GM23338 (cell line): ENCODE measurements around the gene SGPP1. TPM values are rescaled to one million over a fixed set of nuclear protein-coding genes. Genes with fewer than 3 reads are reported as not detected.
"Not testable (repeated sequence)": the region's sequence is repeated elsewhere in the genome, so short reads cannot be mapped to it uniquely, and the experiment has no call there.

Source experiments
- ATAC-seq: fragments of 200-7000 bp; cut with Tn5 transposase; 3 replicates; pipeline ENCODE4 v1.9.1; 2020
- DNase-seq: peaks from one replicate; pipeline ENCODE4 v3.0.0-alpha.2; 2015; ENCODE audit warnings: low spot score
- H2AFZ ChIP-seq: fragments of 200-600 bp; sonication (generic); 2 replicates; pipeline ENCODE4 v1.8.0; 2016; ENCODE audit warnings: antibody characterized with exemption, mild to moderate bottlenecking, moderate library complexity
- H3F3A ChIP-seq: fragments of 200-600 bp; sonication (generic); replicated peaks from 2 replicates; pipeline ENCODE4 v1.8.0; 2017; ENCODE audit warnings: antibody characterized with exemption, mixed run types, low read depth
- H3K27ac ChIP-seq: fragments of 200-600 bp; sonication (generic); 2 replicates; pipeline ENCODE4 v1.6.1; 2016; ENCODE audit warnings: low read depth
- H3K27me3 ChIP-seq: fragments of 200-600 bp; sonication (generic); 2 replicates; pipeline ENCODE4 v1.8.0; 2016; ENCODE audit warnings: mild to moderate bottlenecking, mixed run types, moderate library complexity; ENCODE audit not compliant: insufficient read depth
- H3K36me3 ChIP-seq: fragments of 200-600 bp; sonication (generic); 2 replicates; pipeline ENCODE4 v1.8.0; 2016; ENCODE audit warnings: mild to moderate bottlenecking; ENCODE audit not compliant: insufficient read depth
- H3K4me1 ChIP-seq: fragments of 200-600 bp; sonication (generic); 2 replicates; pipeline ENCODE4 v1.8.0; 2016; ENCODE audit warnings: mild to moderate bottlenecking, moderate library complexity; ENCODE audit not compliant: insufficient read depth
- H3K4me2 ChIP-seq: fragments of 200-600 bp; sonication (generic); 2 replicates; pipeline ENCODE4 v1.7.1; 2017; ENCODE audit warnings: mixed run types
- H3K4me3 ChIP-seq: fragments of 200-600 bp; sonication (generic); 2 replicates; pipeline ENCODE4 v1.6.1; 2016; ENCODE audit warnings: mixed run types
- H3K79me2 ChIP-seq: fragments of 200-600 bp; sonication (generic); replicated peaks from 2 replicates; pipeline ENCODE4 v1.8.0; 2017; ENCODE audit warnings: mild to moderate bottlenecking; ENCODE audit not compliant: insufficient read depth
- H3K9me2 ChIP-seq: fragments of 200-600 bp; sonication (generic); 2 replicates; pipeline ENCODE4 v1.8.0; 2017; ENCODE audit not compliant: insufficient read depth
- H4K20me1 ChIP-seq: fragments of 200-600 bp; sonication (generic); replicated peaks from 2 replicates; pipeline ENCODE4 v1.8.0; 2017; ENCODE audit warnings: mild to moderate bottlenecking; ENCODE audit not compliant: insufficient read depth
- H3K27ac Mint-ChIP-seq: 2 replicates; pipeline ENCODE4 v1.8.0; 2020; ENCODE audit warnings: inconsistent platforms, mild to moderate bottlenecking, moderate library complexity, mixed read lengths
- H3K27me3 Mint-ChIP-seq: 3 replicates; pipeline ENCODE4 v1.8.0; 2022; ENCODE audit warnings: low read depth, mild to moderate bottlenecking, moderate library complexity, mixed read lengths, inconsistent platforms; ENCODE audit not compliant: insufficient read depth, poor library complexity
- H3K36me3 Mint-ChIP-seq: 3 replicates; pipeline ENCODE4 v1.8.0; 2021; ENCODE audit warnings: low read depth, mild to moderate bottlenecking, inconsistent platforms, moderate library complexity, mixed read lengths
- H3K4me1 Mint-ChIP-seq: 3 replicates; pipeline ENCODE4 v1.8.0; 2020; ENCODE audit warnings: mild to moderate bottlenecking, inconsistent platforms, mixed read lengths
- H3K4me3 Mint-ChIP-seq: 3 replicates; pipeline ENCODE4 v1.8.0; 2021; ENCODE audit warnings: moderate library complexity, mild to moderate bottlenecking, inconsistent platforms, mixed read lengths
- H3K9me3 Mint-ChIP-seq: 3 replicates; pipeline ENCODE4 v1.8.0; 2020; ENCODE audit warnings: moderate library complexity, mild to moderate bottlenecking, inconsistent platforms, mixed read lengths
- CREB1 ChIP-seq: fragments of 250-450 bp; sonication (Bioruptor Pico); IDR thresholded peaks from 2 replicates; pipeline ENCODE4 v1.5.0; 2020; ENCODE audit warnings: low read depth, mild to moderate bottlenecking, moderate library complexity
- EZH2phosphoT487 ChIP-seq: fragments of 200-600 bp; sonication (generic); IDR thresholded peaks from one replicate; pipeline ENCODE4 v1.8.1; 2018; ENCODE audit warnings: antibody characterized with exemption; ENCODE audit not compliant: unreplicated experiment
- JUNB ChIP-seq: IDR thresholded peaks from one replicate; pipeline ENCODE4 v1.6.1; 2016; ENCODE audit warnings: antibody characterized with exemption; ENCODE audit not compliant: unreplicated experiment
- NANOG ChIP-seq: IDR thresholded peaks from 2 replicates; pipeline ENCODE4 v1.6.1; 2016; ENCODE audit warnings: antibody characterized with exemption, borderline replicate concordance
- POLR2AphosphoS5 ChIP-seq: IDR thresholded peaks from 2 replicates; pipeline ENCODE4 v1.6.1; 2016; ENCODE audit warnings: antibody characterized with exemption, low read depth
- STAT1 ChIP-seq: IDR thresholded peaks from one replicate; pipeline ENCODE4 v1.6.1; 2016; ENCODE audit warnings: antibody characterized with exemption; ENCODE audit not compliant: unreplicated experiment
- ZNF331 ChIP-seq: fragments of 250-450 bp; sonication (Bioruptor Pico); IDR thresholded peaks from 2 replicates; pipeline ENCODE4 v1.5.0; 2020; ENCODE audit warnings: low read depth, mild to moderate bottlenecking, moderate library complexity
- polyA plus RNA-seq: library from polyadenylated mRNA; unstranded; fragments of >200 nt; fragmentation: Nextera tagmentation; extraction: Ambion mirVana; gene quantifications from 2 replicates; pipeline ENCODE4 v1.2.1, GENCODE V29; 2016
- total RNA-seq: library from RNA; depleted of rRNA; stranded (reverse); fragments of >200 nt; shearing (Covaris generic); gene quantifications from 2 replicates; pipeline ENCODE4 v1.2.3, GENCODE V29; 2014
- TF ChIP-seq, protein P1 (sequence below): IDR thresholded peaks from 2 replicates; pipeline ENCODE4 v1.6.1; 2016; ENCODE audit warnings: antibody characterized with exemption
- TF ChIP-seq, protein P2 (sequence below): IDR thresholded peaks from one replicate; pipeline ENCODE4 v1.6.1; 2018; ENCODE audit warnings: antibody characterized with exemption; ENCODE audit not compliant: unreplicated experiment
- TF ChIP-seq, protein P3 (sequence below): fragments of 250-450 bp; sonication (Bioruptor Pico); IDR thresholded peaks from 2 replicates; pipeline ENCODE4 v1.5.0; 2020; ENCODE audit warnings: mild to moderate bottlenecking, moderate library complexity

SGPP1 gene
- total and polyA plus RNA-seq, 2 experiments from 2014 or later, result 4.2 to 11.1 TPM

DNA sequence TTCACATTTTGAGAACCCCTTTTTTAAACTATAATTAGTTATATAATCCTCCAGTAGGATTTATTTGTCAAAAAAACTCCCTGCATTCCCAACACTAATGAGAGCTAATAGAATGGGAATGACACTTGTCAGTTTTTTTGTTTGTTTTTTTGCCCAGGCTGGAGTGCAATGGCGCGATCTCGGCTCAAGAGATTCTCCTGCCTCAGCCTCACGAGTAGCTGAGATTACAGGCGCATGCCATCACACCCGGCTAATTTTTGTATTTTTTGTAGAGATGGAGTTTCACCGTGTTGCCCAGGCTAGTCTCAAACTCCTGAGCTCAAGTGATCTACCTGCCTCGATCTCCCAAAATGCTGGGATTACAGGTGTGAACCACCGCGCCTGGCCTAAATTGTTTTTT, 66.0 kb downstream of the SGPP1 start:
- not testable (repeated sequence) for H3K27ac ChIP-seq, ATAC-seq, H4K20me1 ChIP-seq, H3K9me3 Mint-ChIP-seq, H3K27me3 Mint-ChIP-seq, H3K9me2 ChIP-seq, H3K4me3 ChIP-seq, H3K79me2 ChIP-seq, H3K4me2 ChIP-seq, H3K36me3 Mint-ChIP-seq, DNase-seq, H3K27me3 ChIP-seq, H3K4me3 Mint-ChIP-seq, H3F3A ChIP-seq, H2AFZ ChIP-seq, H3K36me3 ChIP-seq, H3K4me1 ChIP-seq, H3K4me1 Mint-ChIP-seq, H3K27ac Mint-ChIP-seq

DNA sequence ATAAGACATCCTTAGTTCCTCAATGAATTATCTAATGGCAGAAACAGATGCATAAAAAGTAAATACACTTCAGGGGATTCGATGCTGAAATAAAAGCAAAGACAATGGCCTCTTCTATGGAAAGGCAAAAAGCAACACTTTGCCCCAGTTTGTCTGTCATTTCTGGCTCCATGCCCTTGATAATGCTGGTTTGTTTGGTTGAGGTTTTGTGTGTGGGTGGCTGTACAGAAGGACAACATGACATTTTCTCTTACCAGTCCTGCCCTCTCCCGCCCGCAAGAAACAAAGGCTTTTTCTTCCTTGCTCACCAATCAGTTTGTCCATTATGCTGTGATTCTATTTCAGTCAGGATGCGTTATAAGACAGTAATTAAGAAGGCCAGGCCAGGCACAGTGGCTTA, 68.1 kb downstream of the SGPP1 start:
- no peaks in the 10 kb centered on the region for H3K27me3 ChIP-seq
- H3K27ac ChIP-seq, result no peak overlapping the region
- H3K9me3 Mint-ChIP-seq, result peaks cover 4% of the 10 kb centered on the region; the same call in 2 of the 3 replicates
- H2AFZ ChIP-seq, result no peak overlapping the region
- no peaks in the 10 kb centered on the region for H3K4me1 ChIP-seq
- no peaks in the 10 kb centered on the region for H4K20me1 ChIP-seq
- H3K36me3 ChIP-seq, result no peaks in the 10 kb centered on the region
- no peaks in the 10 kb centered on the region for H3K27me3 Mint-ChIP-seq
- H3K36me3 Mint-ChIP-seq, result no peaks in the 10 kb centered on the region; the same call in 2 of the 3 replicates
- no peaks in the 10 kb centered on the region for H3K9me2 ChIP-seq
- no peak for ATAC-seq
- no peak overlapping the region for H3K4me3 ChIP-seq
- no peak overlapping the region for H3K4me3 Mint-ChIP-seq
- no peaks in the 10 kb centered on the region for H3K79me2 ChIP-seq
- H3K4me2 ChIP-seq, result no peak overlapping the region
- no peak for DNase-seq
- H3K27ac Mint-ChIP-seq, result no peak overlapping the region
- no peaks in the 10 kb centered on the region for H3F3A ChIP-seq
- H3K4me1 Mint-ChIP-seq, result no peaks in the 10 kb centered on the region
- no peak for TF ChIP-seq EZH2phosphoT487
- TF ChIP-seq STAT1, result no peak
- no peak for TF ChIP-seq JUNB
- no peak for TF ChIP-seq CREB1 (CRISPR knock-in tag)
- no peak for TF ChIP-seq POLR2AphosphoS5
- TF ChIP-seq, protein P1, sequence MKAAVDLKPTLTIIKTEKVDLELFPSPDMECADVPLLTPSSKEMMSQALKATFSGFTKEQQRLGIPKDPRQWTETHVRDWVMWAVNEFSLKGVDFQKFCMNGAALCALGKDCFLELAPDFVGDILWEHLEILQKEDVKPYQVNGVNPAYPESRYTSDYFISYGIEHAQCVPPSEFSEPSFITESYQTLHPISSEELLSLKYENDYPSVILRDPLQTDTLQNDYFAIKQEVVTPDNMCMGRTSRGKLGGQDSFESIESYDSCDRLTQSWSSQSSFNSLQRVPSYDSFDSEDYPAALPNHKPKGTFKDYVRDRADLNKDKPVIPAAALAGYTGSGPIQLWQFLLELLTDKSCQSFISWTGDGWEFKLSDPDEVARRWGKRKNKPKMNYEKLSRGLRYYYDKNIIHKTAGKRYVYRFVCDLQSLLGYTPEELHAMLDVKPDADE, result no peak
- no peak for TF ChIP-seq ZNF331 (CRISPR knock-in tag)
- TF ChIP-seq, protein P2, sequence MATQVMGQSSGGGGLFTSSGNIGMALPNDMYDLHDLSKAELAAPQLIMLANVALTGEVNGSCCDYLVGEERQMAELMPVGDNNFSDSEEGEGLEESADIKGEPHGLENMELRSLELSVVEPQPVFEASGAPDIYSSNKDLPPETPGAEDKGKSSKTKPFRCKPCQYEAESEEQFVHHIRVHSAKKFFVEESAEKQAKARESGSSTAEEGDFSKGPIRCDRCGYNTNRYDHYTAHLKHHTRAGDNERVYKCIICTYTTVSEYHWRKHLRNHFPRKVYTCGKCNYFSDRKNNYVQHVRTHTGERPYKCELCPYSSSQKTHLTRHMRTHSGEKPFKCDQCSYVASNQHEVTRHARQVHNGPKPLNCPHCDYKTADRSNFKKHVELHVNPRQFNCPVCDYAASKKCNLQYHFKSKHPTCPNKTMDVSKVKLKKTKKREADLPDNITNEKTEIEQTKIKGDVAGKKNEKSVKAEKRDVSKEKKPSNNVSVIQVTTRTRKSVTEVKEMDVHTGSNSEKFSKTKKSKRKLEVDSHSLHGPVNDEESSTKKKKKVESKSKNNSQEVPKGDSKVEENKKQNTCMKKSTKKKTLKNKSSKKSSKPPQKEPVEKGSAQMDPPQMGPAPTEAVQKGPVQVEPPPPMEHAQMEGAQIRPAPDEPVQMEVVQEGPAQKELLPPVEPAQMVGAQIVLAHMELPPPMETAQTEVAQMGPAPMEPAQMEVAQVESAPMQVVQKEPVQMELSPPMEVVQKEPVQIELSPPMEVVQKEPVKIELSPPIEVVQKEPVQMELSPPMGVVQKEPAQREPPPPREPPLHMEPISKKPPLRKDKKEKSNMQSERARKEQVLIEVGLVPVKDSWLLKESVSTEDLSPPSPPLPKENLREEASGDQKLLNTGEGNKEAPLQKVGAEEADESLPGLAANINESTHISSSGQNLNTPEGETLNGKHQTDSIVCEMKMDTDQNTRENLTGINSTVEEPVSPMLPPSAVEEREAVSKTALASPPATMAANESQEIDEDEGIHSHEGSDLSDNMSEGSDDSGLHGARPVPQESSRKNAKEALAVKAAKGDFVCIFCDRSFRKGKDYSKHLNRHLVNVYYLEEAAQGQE, result no peak
- TF ChIP-seq, protein P3, sequence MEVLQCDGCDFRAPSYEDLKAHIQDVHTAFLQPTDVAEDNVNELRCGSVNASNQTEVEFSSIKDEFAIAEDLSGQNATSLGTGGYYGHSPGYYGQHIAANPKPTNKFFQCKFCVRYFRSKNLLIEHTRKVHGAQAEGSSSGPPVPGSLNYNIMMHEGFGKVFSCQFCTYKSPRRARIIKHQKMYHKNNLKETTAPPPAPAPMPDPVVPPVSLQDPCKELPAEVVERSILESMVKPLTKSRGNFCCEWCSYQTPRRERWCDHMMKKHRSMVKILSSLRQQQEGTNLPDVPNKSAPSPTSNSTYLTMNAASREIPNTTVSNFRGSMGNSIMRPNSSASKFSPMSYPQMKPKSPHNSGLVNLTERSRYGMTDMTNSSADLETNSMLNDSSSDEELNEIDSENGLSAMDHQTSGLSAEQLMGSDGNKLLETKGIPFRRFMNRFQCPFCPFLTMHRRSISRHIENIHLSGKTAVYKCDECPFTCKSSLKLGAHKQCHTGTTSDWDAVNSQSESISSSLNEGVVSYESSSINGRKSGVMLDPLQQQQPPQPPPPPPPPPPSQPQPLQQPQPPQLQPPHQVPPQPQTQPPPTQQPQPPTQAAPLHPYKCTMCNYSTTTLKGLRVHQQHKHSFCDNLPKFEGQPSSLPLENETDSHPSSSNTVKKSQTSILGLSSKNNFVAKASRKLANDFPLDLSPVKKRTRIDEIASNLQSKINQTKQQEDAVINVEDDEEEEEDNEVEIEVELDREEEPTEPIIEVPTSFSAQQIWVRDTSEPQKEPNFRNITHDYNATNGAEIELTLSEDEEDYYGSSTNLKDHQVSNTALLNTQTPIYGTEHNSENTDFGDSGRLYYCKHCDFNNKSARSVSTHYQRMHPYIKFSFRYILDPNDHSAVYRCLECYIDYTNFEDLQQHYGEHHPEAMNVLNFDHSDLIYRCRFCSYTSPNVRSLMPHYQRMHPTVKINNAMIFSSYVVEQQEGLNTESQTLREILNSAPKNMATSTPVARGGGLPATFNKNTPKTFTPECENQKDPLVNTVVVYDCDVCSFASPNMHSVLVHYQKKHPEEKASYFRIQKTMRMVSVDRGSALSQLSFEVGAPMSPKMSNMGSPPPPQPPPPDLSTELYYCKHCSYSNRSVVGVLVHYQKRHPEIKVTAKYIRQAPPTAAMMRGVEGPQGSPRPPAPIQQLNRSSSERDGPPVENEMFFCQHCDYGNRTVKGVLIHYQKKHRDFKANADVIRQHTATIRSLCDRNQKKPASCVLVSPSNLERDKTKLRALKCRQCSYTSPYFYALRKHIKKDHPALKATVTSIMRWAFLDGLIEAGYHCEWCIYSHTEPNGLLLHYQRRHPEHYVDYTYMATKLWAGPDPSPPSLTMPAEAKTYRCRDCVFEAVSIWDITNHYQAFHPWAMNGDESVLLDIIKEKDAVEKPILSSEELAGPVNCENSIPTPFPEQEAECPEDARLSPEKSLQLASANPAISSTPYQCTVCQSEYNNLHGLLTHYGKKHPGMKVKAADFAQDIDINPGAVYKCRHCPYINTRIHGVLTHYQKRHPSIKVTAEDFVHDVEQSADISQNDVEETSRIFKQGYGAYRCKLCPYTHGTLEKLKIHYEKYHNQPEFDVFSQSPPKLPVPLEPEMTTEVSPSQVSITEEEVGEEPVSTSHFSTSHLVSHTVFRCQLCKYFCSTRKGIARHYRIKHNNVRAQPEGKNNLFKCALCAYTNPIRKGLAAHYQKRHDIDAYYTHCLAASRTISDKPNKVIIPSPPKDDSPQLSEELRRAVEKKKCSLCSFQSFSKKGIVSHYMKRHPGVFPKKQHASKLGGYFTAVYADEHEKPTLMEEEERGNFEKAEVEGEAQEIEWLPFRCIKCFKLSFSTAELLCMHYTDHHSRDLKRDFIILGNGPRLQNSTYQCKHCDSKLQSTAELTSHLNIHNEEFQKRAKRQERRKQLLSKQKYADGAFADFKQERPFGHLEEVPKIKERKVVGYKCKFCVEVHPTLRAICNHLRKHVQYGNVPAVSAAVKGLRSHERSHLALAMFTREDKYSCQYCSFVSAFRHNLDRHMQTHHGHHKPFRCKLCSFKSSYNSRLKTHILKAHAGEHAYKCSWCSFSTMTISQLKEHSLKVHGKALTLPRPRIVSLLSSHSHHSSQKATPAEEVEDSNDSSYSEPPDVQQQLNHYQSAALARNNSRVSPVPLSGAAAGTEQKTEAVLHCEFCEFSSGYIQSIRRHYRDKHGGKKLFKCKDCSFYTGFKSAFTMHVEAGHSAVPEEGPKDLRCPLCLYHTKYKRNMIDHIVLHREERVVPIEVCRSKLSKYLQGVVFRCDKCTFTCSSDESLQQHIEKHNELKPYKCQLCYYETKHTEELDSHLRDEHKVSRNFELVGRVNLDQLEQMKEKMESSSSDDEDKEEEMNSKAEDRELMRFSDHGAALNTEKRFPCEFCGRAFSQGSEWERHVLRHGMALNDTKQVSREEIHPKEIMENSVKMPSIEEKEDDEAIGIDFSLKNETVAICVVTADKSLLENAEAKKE (CRISPR knock-in tag), result no peak
- no peak for TF ChIP-seq NANOG
